Ishikawa (cell line): ENCODE measurements around the gene VWA8.

Experiments used
- CEBPB ChIP-seq: IDR thresholded peaks from 2 replicates; pipeline ENCODE4 v1.6.1; 2012
- RAD21 ChIP-seq: IDR thresholded peaks from 2 replicates; pipeline ENCODE4 v1.6.1; 2012; ENCODE audit warnings: low read depth
- TAF1 ChIP-seq: IDR thresholded peaks from 2 replicates; pipeline ENCODE4 v1.6.1; 2012; ENCODE audit warnings: low read depth, mild to moderate bottlenecking
- TCF12 ChIP-seq: IDR thresholded peaks from 2 replicates; pipeline ENCODE4 v1.6.1; 2012; ENCODE audit warnings: low read depth
- TF ChIP-seq, protein P1 (sequence below): IDR thresholded peaks from 2 replicates; pipeline ENCODE4 v1.6.1; 2012

DNA sequence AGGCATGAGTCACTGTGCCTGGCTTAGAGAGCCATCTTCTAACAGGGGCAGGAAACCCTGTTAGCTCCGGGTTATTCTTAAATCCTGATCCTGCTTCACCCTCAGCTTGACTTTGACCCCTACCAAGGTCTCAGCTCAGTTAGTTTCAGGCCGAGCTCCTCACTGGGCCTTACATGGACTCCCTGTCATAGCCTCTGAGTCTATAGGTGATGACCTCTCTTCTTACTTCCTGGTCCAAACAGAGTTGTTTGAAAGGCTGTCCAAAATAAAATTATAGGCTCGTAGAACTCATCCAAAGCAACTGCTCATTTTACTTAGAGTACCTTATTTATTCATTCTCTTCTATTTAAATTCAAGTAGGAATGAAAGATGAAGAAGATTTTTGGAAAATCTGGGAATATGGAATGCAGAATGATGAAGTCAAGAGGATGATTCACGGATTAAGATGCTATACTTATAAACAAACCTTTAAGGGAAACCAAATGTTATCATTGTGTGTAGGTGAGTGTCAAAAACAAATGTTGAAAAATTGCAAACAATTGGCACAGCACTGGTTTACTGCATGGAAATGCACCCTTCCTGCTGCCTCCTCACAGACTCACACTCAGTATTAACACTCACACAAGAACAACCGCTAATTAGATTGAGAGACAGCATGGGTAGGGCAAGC, 329.5 kb downstream of the VWA8 start:
- no peak for TF ChIP-seq RAD21
- TF ChIP-seq CEBPB: no peak
- TF ChIP-seq, protein P1, sequence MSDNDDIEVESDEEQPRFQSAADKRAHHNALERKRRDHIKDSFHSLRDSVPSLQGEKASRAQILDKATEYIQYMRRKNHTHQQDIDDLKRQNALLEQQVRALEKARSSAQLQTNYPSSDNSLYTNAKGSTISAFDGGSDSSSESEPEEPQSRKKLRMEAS: no peak
- no peak for TF ChIP-seq TCF12
- no peak for TF ChIP-seq TAF1
